WTC11 (cell line): Measurements from ENCODE around the gene OSTM1. TPM values are rescaled to one million over a fixed set of nuclear protein-coding genes. Genes with fewer than 3 reads are reported as not detected.

Experiments used
- ATAC-seq: fragments of 200-7000 bp; cut with Tn5 transposase; 2 replicates; pipeline ENCODE4 v1.10.0; 2021; ENCODE audit warnings: mild to moderate bottlenecking, moderate library complexity
- CTCF ChIA-PET: fragments of 300-600 bp; sonication (Branson Sonifier 250); formaldehyde crosslinking; loops from one replicate; lab custom pipeline; 2021; ENCODE audit warnings: antibody characterized with exemption; lab: Charles Lee
- POLR2A ChIA-PET: fragments of 350-600 bp; sonication (Branson Sonifier 250); formaldehyde crosslinking; loops from one replicate; lab custom pipeline; 2021; ENCODE audit warnings: antibody characterized with exemption; lab: Charles Lee
- DNase-seq: peaks from one replicate; pipeline ENCODE4 v3.0.0; 2021; ENCODE audit warnings: low spot score
- H3K27ac Mint-ChIP-seq: 2 replicates; pipeline ENCODE4 v1.8.0; 2021; ENCODE audit warnings: mixed read lengths
- H3K27me3 Mint-ChIP-seq: 2 replicates; pipeline ENCODE4 v1.8.0; 2021; ENCODE audit warnings: low read depth, mild to moderate bottlenecking, moderate library complexity, mixed read lengths
- H3K36me3 Mint-ChIP-seq: 2 replicates; pipeline ENCODE4 v1.8.0; 2021; ENCODE audit warnings: mixed read lengths
- H3K4me1 Mint-ChIP-seq: 2 replicates; pipeline ENCODE4 v1.8.0; 2022; ENCODE audit warnings: mixed read lengths
- H3K4me3 Mint-ChIP-seq: 2 replicates; pipeline ENCODE4 v1.8.0; 2021; ENCODE audit warnings: mild to moderate bottlenecking, moderate library complexity, mixed read lengths
- H3K9me3 Mint-ChIP-seq: 2 replicates; pipeline ENCODE4 v1.8.0; 2021; ENCODE audit warnings: mixed read lengths
- ETV6 ChIP-seq: sonication (generic); formaldehyde crosslinking; IDR thresholded peaks from 2 replicates; pipeline ENCODE4 v1.8.1; 2022; ENCODE audit warnings: mild to moderate bottlenecking, missing genetic modification reagents
- GABPB1 ChIP-seq: sonication (generic); formaldehyde crosslinking; IDR thresholded peaks from 2 replicates; pipeline ENCODE4 v1.8.1; 2023; ENCODE audit warnings: mild to moderate bottlenecking, missing genetic modification reagents
- MXD4 ChIP-seq: fragments of 250-450 bp; sonication (Bioruptor Pico); IDR thresholded peaks from 2 replicates; pipeline ENCODE4 v1.8.0; 2021; ENCODE audit warnings: mild to moderate bottlenecking, moderate library complexity, borderline replicate concordance
- NFATC4 ChIP-seq: fragments of 250-450 bp; sonication (Bioruptor Pico); IDR thresholded peaks from 2 replicates; pipeline ENCODE4 v1.9.0; 2021; ENCODE audit warnings: mild to moderate bottlenecking
- NFE2L1 ChIP-seq: sonication (generic); formaldehyde crosslinking; IDR thresholded peaks from 2 replicates; pipeline ENCODE4 v1.8.1; 2023; ENCODE audit warnings: missing genetic modification reagents
- NR1H2 ChIP-seq: sonication (generic); formaldehyde crosslinking; IDR thresholded peaks from 2 replicates; pipeline ENCODE4 v1.9.0; 2021; ENCODE audit warnings: mild to moderate bottlenecking, moderate library complexity, missing genetic modification reagents
- NR2C2 ChIP-seq: sonication (generic); formaldehyde crosslinking; IDR thresholded peaks from 2 replicates; pipeline ENCODE4 v1.8.0; 2022; ENCODE audit warnings: mild to moderate bottlenecking, missing genetic modification reagents
- RORB ChIP-seq: fragments of 250-450 bp; sonication (Bioruptor Pico); IDR thresholded peaks from 2 replicates; pipeline ENCODE4 v1.9.0; 2021; ENCODE audit warnings: mild to moderate bottlenecking
- TCF7 ChIP-seq: sonication (generic); formaldehyde crosslinking; IDR thresholded peaks from 2 replicates; pipeline ENCODE4 v1.8.0; 2022; ENCODE audit warnings: mild to moderate bottlenecking, low read depth, missing genetic modification reagents, moderate library complexity
- TEAD1 ChIP-seq: sonication (generic); formaldehyde crosslinking; IDR thresholded peaks from 2 replicates; pipeline ENCODE4 v1.8.0; 2022; ENCODE audit warnings: mild to moderate bottlenecking, missing genetic modification reagents
- ZNF138 ChIP-seq: sonication (generic); formaldehyde crosslinking; conservative IDR thresholded peaks from 2 replicates; pipeline ENCODE4 v1.8.1; 2022; ENCODE audit warnings: mild to moderate bottlenecking, moderate library complexity, missing genetic modification reagents
- ZNF263 ChIP-seq: sonication (generic); formaldehyde crosslinking; IDR thresholded peaks from 2 replicates; pipeline ENCODE4 v1.8.1; 2022; ENCODE audit warnings: low read depth, mild to moderate bottlenecking, moderate library complexity, missing genetic modification reagents
- ZNF317 ChIP-seq: sonication (generic); formaldehyde crosslinking; IDR thresholded peaks from 2 replicates; pipeline ENCODE4 v1.8.1; 2023; ENCODE audit warnings: low read depth, mild to moderate bottlenecking, moderate library complexity, missing genetic modification reagents, borderline replicate concordance
- ZNF396 ChIP-seq: fragments of 250-450 bp; sonication (Bioruptor Pico); IDR thresholded peaks from 2 replicates; pipeline ENCODE4 v1.8.0; 2021; ENCODE audit warnings: mild to moderate bottlenecking, moderate library complexity, borderline replicate concordance
- total RNA-seq: library from RNA; stranded (reverse); gene quantifications from 3 replicates; pipeline ENCODE4 v1.2.3, GENCODE V29; 2021
- TF ChIP-seq, protein P1 (sequence below): sonication (generic); formaldehyde crosslinking; IDR thresholded peaks from 2 replicates; pipeline ENCODE4 v1.8.1; 2022; ENCODE audit warnings: missing genetic modification reagents, borderline replicate concordance
- TF ChIP-seq, protein P2 (sequence below): sonication (generic); formaldehyde crosslinking; IDR thresholded peaks from 2 replicates; pipeline ENCODE4 v1.8.0; 2022; ENCODE audit warnings: mild to moderate bottlenecking, missing genetic modification reagents
- TF ChIP-seq, protein P3 (sequence below): fragments of 250-450 bp; sonication (Bioruptor Pico); IDR thresholded peaks from 2 replicates; pipeline ENCODE4 v1.9.0; 2021; ENCODE audit warnings: mild to moderate bottlenecking
- TF ChIP-seq, protein P4 (sequence below): fragments of 250-450 bp; sonication (Bioruptor Pico); IDR thresholded peaks from 2 replicates; pipeline ENCODE4 v1.8.0; 2021; ENCODE audit warnings: mild to moderate bottlenecking
- TF ChIP-seq, protein P5 (sequence below): sonication (generic); formaldehyde crosslinking; IDR thresholded peaks from 2 replicates; pipeline ENCODE4 v1.8.0; 2023; ENCODE audit warnings: mild to moderate bottlenecking, missing genetic modification reagents
- TF ChIP-seq, protein P6 (sequence below): sonication (generic); formaldehyde crosslinking; IDR thresholded peaks from 2 replicates; pipeline ENCODE4 v1.8.0; 2023; ENCODE audit warnings: missing genetic modification reagents, mild to moderate bottlenecking, borderline replicate concordance
- TF ChIP-seq, protein P7 (sequence below): fragments of 250-450 bp; sonication (Bioruptor Pico); IDR thresholded peaks from 2 replicates; pipeline ENCODE4 v1.9.0; 2021; ENCODE audit warnings: moderate library complexity, mild to moderate bottlenecking, inconsistent platforms, borderline replicate concordance
- TF ChIP-seq, protein P8 (sequence below): sonication (generic); formaldehyde crosslinking; IDR thresholded peaks from 2 replicates; pipeline ENCODE4 v1.8.0; 2022; ENCODE audit warnings: mild to moderate bottlenecking, missing genetic modification reagents
- TF ChIP-seq, protein P9 (sequence below): fragments of 250-450 bp; sonication (Bioruptor Pico); IDR thresholded peaks from 2 replicates; pipeline ENCODE4 v1.9.0; 2021; ENCODE audit warnings: mild to moderate bottlenecking

The OSTM1 gene
- total RNA-seq, 1 experiment from 2014 or later = 34.1 TPM

DNA sequence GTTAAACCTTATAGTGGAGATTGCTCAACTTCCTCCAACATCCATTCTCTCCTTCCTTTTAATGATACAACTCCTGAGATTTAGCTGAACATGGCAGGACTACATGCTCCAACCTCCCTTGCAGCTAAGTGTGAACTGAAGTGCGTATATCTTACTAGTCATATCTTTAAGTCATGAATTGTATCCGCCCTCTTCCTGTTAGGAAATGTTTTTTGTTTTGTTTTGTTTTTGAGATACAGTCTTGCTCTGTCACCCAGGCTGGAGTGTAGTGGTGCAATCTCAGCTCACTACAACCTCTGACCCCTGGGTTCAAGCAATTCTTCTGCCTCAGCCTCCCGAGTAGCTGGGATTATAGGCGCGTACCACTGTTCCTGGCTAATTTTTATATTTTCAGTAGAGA lies 8.8 kb upstream of the OSTM1 start (continued):
- TF ChIP-seq, protein P1, sequence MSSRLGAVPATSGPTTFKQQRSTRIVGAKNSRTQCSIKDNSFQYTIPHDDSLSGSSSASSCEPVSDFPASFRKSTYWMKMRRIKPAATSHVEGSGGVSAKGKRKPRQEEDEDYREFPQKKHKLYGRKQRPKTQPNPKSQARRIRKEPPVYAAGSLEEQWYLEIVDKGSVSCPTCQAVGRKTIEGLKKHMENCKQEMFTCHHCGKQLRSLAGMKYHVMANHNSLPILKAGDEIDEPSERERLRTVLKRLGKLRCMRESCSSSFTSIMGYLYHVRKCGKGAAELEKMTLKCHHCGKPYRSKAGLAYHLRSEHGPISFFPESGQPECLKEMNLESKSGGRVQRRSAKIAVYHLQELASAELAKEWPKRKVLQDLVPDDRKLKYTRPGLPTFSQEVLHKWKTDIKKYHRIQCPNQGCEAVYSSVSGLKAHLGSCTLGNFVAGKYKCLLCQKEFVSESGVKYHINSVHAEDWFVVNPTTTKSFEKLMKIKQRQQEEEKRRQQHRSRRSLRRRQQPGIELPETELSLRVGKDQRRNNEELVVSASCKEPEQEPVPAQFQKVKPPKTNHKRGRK = no peak
- TF ChIP-seq NR2C2 (no peak), ZNF317 (CRISPR knock-in tag) (no peak)
- TF ChIP-seq, protein P2, sequence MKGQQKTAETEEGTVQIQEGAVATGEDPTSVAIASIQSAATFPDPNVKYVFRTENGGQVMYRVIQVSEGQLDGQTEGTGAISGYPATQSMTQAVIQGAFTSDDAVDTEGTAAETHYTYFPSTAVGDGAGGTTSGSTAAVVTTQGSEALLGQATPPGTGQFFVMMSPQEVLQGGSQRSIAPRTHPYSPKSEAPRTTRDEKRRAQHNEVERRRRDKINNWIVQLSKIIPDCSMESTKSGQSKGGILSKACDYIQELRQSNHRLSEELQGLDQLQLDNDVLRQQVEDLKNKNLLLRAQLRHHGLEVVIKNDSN (CRISPR knock-in tag) = no peak

DNA sequence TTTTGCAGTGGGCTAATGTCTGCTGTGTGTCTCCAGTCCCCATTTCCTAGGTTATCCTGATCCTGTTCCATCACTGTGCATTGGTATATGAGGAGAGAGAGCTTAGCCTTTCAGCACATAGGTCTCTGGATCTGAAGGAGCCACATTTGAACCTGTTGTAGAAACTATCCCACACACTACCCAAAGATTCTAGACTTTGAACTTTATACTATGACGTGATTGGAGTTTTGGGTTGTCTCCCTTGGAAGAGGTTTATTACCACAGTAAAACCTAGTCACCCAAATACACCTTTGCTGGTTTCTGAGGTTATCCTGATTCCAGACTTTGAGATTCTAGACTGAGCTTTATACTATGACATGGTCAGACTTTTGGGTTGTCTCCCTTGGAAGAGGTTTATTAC lies 8.0 kb upstream of the OSTM1 start:
- ATAC-seq (no peak), DNase-seq (no peak)
- H3K36me3 Mint-ChIP-seq = no peaks in the 10 kb centered on the region
- no peak overlapping the region for H3K4me3 Mint-ChIP-seq
- no peak overlapping the region for H3K27ac Mint-ChIP-seq
- ChIA-PET CTCF (no interaction called here), POLR2A (no interaction called here)
- peaks cover 30% of the 10 kb centered on the region for H3K4me1 Mint-ChIP-seq
- H3K27me3 Mint-ChIP-seq = no peaks in the 10 kb centered on the region
- no peaks in the 10 kb centered on the region for H3K9me3 Mint-ChIP-seq
- TF ChIP-seq TCF7 (CRISPR knock-in tag) = no peak
- no peak for TF ChIP-seq NFATC4
- TF ChIP-seq, protein P3, sequence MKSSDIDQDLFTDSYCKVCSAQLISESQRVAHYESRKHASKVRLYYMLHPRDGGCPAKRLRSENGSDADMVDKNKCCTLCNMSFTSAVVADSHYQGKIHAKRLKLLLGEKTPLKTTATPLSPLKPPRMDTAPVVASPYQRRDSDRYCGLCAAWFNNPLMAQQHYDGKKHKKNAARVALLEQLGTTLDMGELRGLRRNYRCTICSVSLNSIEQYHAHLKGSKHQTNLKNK = no peak
- TF ChIP-seq NFE2L1 (CRISPR knock-in tag) = no peak
- TF ChIP-seq RORB (CRISPR knock-in tag) = no peak
- no peak for TF ChIP-seq MXD4 (CRISPR knock-in tag)
- TF ChIP-seq, protein P4, sequence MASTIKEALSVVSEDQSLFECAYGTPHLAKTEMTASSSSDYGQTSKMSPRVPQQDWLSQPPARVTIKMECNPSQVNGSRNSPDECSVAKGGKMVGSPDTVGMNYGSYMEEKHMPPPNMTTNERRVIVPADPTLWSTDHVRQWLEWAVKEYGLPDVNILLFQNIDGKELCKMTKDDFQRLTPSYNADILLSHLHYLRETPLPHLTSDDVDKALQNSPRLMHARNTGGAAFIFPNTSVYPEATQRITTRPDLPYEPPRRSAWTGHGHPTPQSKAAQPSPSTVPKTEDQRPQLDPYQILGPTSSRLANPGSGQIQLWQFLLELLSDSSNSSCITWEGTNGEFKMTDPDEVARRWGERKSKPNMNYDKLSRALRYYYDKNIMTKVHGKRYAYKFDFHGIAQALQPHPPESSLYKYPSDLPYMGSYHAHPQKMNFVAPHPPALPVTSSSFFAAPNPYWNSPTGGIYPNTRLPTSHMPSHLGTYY = no peak
- TF ChIP-seq GABPB1 (CRISPR knock-in tag) = no peak
- TF ChIP-seq ZNF263 = no peak
- TF ChIP-seq, protein P5, sequence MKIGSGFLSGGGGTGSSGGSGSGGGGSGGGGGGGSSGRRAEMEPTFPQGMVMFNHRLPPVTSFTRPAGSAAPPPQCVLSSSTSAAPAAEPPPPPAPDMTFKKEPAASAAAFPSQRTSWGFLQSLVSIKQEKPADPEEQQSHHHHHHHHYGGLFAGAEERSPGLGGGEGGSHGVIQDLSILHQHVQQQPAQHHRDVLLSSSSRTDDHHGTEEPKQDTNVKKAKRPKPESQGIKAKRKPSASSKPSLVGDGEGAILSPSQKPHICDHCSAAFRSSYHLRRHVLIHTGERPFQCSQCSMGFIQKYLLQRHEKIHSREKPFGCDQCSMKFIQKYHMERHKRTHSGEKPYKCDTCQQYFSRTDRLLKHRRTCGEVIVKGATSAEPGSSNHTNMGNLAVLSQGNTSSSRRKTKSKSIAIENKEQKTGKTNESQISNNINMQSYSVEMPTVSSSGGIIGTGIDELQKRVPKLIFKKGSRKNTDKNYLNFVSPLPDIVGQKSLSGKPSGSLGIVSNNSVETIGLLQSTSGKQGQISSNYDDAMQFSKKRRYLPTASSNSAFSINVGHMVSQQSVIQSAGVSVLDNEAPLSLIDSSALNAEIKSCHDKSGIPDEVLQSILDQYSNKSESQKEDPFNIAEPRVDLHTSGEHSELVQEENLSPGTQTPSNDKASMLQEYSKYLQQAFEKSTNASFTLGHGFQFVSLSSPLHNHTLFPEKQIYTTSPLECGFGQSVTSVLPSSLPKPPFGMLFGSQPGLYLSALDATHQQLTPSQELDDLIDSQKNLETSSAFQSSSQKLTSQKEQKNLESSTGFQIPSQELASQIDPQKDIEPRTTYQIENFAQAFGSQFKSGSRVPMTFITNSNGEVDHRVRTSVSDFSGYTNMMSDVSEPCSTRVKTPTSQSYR = no peak
- TF ChIP-seq ETV6 (CRISPR knock-in tag) = no peak
- no peak for TF ChIP-seq ZNF396 (CRISPR knock-in tag)
- TF ChIP-seq, protein P6, sequence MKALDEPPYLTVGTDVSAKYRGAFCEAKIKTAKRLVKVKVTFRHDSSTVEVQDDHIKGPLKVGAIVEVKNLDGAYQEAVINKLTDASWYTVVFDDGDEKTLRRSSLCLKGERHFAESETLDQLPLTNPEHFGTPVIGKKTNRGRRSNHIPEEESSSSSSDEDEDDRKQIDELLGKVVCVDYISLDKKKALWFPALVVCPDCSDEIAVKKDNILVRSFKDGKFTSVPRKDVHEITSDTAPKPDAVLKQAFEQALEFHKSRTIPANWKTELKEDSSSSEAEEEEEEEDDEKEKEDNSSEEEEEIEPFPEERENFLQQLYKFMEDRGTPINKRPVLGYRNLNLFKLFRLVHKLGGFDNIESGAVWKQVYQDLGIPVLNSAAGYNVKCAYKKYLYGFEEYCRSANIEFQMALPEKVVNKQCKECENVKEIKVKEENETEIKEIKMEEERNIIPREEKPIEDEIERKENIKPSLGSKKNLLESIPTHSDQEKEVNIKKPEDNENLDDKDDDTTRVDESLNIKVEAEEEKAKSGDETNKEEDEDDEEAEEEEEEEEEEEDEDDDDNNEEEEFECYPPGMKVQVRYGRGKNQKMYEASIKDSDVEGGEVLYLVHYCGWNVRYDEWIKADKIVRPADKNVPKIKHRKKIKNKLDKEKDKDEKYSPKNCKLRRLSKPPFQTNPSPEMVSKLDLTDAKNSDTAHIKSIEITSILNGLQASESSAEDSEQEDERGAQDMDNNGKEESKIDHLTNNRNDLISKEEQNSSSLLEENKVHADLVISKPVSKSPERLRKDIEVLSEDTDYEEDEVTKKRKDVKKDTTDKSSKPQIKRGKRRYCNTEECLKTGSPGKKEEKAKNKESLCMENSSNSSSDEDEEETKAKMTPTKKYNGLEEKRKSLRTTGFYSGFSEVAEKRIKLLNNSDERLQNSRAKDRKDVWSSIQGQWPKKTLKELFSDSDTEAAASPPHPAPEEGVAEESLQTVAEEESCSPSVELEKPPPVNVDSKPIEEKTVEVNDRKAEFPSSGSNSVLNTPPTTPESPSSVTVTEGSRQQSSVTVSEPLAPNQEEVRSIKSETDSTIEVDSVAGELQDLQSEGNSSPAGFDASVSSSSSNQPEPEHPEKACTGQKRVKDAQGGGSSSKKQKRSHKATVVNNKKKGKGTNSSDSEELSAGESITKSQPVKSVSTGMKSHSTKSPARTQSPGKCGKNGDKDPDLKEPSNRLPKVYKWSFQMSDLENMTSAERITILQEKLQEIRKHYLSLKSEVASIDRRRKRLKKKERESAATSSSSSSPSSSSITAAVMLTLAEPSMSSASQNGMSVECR = no peak
- TF ChIP-seq NR1H2 (CRISPR knock-in tag) = no peak
- no peak for TF ChIP-seq ZNF138 (CRISPR knock-in tag)
- TF ChIP-seq, protein P7, sequence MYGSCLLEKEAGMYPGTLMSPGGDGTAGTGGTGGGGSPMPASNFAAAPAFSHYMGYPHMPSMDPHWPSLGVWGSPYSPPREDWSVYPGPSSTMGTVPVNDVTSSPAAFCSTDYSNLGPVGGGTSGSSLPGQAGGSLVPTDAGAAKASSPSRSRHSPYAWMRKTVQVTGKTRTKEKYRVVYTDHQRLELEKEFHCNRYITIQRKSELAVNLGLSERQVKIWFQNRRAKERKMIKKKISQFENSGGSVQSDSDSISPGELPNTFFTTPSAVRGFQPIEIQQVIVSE (CRISPR knock-in tag) = no peak
- TF ChIP-seq, protein P8, sequence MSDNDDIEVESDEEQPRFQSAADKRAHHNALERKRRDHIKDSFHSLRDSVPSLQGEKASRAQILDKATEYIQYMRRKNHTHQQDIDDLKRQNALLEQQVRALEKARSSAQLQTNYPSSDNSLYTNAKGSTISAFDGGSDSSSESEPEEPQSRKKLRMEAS (CRISPR knock-in tag) = no peak
- no peak for TF ChIP-seq TEAD1 (CRISPR knock-in tag)
- TF ChIP-seq, protein P9, sequence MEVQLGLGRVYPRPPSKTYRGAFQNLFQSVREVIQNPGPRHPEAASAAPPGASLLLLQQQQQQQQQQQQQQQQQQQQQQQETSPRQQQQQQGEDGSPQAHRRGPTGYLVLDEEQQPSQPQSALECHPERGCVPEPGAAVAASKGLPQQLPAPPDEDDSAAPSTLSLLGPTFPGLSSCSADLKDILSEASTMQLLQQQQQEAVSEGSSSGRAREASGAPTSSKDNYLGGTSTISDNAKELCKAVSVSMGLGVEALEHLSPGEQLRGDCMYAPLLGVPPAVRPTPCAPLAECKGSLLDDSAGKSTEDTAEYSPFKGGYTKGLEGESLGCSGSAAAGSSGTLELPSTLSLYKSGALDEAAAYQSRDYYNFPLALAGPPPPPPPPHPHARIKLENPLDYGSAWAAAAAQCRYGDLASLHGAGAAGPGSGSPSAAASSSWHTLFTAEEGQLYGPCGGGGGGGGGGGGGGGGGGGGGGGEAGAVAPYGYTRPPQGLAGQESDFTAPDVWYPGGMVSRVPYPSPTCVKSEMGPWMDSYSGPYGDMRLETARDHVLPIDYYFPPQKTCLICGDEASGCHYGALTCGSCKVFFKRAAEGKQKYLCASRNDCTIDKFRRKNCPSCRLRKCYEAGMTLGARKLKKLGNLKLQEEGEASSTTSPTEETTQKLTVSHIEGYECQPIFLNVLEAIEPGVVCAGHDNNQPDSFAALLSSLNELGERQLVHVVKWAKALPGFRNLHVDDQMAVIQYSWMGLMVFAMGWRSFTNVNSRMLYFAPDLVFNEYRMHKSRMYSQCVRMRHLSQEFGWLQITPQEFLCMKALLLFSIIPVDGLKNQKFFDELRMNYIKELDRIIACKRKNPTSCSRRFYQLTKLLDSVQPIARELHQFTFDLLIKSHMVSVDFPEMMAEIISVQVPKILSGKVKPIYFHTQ = no peak
